ENCODE data around the gene MBNL2. TPM values are rescaled to one million over a fixed set of nuclear protein-coding genes. Genes with fewer than 3 reads are reported as not detected.

Gene MBNL2
- total RNA-seq, 1 donor from 2014 or later, result 12.4 TPM

DNA sequence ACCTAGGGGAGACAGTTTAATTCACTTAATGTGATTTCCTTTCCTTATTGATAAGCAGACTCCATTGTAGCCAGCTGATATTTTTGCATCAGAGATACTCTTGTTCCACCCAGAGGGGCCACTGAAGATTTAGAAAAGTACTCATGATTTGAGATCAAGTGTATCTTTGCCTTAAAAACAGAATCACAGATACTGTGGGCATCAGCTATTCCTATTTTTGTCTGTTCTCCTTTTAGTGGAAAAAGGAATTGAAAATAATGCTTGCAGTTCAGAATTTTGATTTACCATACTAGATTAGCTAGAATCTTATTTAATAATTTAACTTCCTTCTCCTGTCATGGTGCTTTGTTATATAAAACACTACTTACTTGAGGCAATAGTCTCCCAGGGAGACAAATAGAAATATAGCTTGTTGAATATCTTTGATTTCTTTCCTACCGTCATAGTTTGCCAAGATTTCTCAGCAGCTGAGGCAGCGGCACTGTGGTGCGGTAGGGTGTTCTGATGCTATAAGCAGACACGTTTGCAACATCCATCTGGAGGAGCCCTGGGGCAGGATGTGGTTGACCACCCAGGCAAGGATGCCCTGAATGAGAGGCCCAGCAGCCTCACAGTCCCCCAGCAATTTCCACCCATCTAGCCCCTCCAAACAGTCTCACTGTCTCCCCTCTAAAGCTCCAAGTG, 164.8 kb downstream of the MBNL2 start:
- TF ChIP-seq, protein P1, sequence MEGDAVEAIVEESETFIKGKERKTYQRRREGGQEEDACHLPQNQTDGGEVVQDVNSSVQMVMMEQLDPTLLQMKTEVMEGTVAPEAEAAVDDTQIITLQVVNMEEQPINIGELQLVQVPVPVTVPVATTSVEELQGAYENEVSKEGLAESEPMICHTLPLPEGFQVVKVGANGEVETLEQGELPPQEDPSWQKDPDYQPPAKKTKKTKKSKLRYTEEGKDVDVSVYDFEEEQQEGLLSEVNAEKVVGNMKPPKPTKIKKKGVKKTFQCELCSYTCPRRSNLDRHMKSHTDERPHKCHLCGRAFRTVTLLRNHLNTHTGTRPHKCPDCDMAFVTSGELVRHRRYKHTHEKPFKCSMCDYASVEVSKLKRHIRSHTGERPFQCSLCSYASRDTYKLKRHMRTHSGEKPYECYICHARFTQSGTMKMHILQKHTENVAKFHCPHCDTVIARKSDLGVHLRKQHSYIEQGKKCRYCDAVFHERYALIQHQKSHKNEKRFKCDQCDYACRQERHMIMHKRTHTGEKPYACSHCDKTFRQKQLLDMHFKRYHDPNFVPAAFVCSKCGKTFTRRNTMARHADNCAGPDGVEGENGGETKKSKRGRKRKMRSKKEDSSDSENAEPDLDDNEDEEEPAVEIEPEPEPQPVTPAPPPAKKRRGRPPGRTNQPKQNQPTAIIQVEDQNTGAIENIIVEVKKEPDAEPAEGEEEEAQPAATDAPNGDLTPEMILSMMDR (IDR thresholded peaks at IDR 0.05; ENCODE audit: partially characterized antibody, unreplicated experiment), result no peak
- no peak for DNase-seq
- Mint-ChIP-seq H3K27me3 (ENCODE audit: unreplicated experiment) (no peaks in the 10 kb centered on the region), H3K4me1 (ENCODE audit: low read depth, unreplicated experiment) (peaks cover 4% of the 10 kb centered on the region), H3K9me3 (ENCODE audit: unreplicated experiment) (no peaks in the 10 kb centered on the region), H3K36me3 (ENCODE audit: unreplicated experiment) (no peaks in the 10 kb centered on the region), H3K27ac (ENCODE audit: unreplicated experiment) (no peak overlapping the region), H3K4me3 (ENCODE audit: unreplicated experiment) (no peak overlapping the region)

DNA sequence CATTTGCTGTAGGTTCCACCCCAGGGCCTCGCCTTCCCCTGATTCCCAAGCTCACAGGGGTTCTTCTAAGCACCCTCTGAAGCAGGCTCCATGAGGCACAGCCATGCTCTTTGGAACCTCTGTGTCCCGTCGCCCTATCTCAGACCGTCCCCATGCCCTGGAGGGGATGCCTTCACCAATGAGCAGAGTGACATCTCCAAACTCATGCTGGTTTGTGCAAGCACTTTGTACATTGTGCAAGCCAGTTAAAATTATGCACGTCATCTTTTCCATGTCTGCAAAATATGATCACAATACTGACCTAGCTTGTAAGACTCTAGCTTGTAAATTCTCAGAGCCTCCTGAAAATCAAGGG, 165.3 kb downstream of the MBNL2 start:
- H3K27ac Mint-ChIP-seq (ENCODE audit: unreplicated experiment), result no peak overlapping the region
- H3K4me3 Mint-ChIP-seq (ENCODE audit: unreplicated experiment), result no peak overlapping the region
- no peaks in the 10 kb centered on the region for H3K36me3 Mint-ChIP-seq (ENCODE audit: unreplicated experiment)
- DNase-seq, result no peak
- H3K27me3 Mint-ChIP-seq (ENCODE audit: unreplicated experiment), result no peaks in the 10 kb centered on the region
- peaks cover 4% of the 10 kb centered on the region for H3K4me1 Mint-ChIP-seq (ENCODE audit: low read depth, unreplicated experiment)
- H3K9me3 Mint-ChIP-seq (ENCODE audit: unreplicated experiment), result no peaks in the 10 kb centered on the region
- TF ChIP-seq, protein P1 (IDR thresholded peaks at IDR 0.05; ENCODE audit: partially characterized antibody, unreplicated experiment), result no peak

DNA sequence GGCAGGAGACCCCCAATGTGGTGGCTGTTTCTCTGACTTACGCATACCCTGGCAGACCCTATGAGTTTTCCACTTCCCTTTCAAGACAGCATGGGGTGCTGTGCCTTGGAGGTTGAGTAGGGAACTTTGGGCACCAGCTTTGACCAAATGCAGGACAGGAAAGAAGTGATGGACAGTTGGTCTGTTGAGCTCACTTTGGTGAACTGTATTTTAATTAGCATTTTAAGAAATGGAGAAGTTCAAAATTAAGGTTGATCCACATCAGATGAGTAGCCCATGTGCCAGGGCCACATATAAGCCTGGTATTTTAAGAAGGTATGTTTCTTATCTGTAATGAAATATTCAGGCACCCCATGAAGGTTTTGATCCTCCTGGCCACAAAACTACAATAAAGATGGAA, 165.8 kb downstream of the MBNL2 start:
- H3K4me1 Mint-ChIP-seq (ENCODE audit: low read depth, unreplicated experiment), result peaks cover 3% of the 10 kb centered on the region
- no peaks in the 10 kb centered on the region for H3K9me3 Mint-ChIP-seq (ENCODE audit: unreplicated experiment)
- no peak overlapping the region for H3K27ac Mint-ChIP-seq (ENCODE audit: unreplicated experiment)
- no peak for DNase-seq
- no peak overlapping the region for H3K4me3 Mint-ChIP-seq (ENCODE audit: unreplicated experiment)
- TF ChIP-seq, protein P1 (IDR thresholded peaks at IDR 0.05; ENCODE audit: partially characterized antibody, unreplicated experiment), result no peak
- no peaks in the 10 kb centered on the region for H3K36me3 Mint-ChIP-seq (ENCODE audit: unreplicated experiment)
- no peaks in the 10 kb centered on the region for H3K27me3 Mint-ChIP-seq (ENCODE audit: unreplicated experiment)

DNA sequence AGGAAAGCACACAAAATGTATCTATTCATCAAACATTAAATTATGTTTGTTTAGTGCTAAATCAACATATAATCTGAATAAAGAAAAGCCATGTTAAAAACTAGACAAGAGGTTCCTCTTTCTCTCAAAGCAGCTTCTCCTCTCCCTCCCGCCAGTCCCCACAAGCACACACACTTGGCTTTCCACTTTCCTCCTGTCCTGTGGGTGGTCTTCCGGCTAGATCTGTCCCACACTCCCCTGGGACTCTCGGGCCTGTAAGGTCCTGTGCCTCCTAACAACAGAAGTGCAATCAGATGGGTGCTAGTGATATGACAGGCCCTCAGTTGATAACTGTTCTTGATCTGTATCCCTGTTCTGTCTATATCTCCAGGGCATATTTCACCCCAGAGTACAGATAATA, 166.2 kb downstream of the MBNL2 start:
- no peak for DNase-seq
- H3K9me3 Mint-ChIP-seq (ENCODE audit: unreplicated experiment), result no peaks in the 10 kb centered on the region
- H3K36me3 Mint-ChIP-seq (ENCODE audit: unreplicated experiment), result no peaks in the 10 kb centered on the region
- no peak overlapping the region for H3K27ac Mint-ChIP-seq (ENCODE audit: unreplicated experiment)
- TF ChIP-seq, protein P1 (IDR thresholded peaks at IDR 0.05; ENCODE audit: partially characterized antibody, unreplicated experiment), result no peak
- no peaks in the 10 kb centered on the region for H3K4me1 Mint-ChIP-seq (ENCODE audit: low read depth, unreplicated experiment)
- H3K4me3 Mint-ChIP-seq (ENCODE audit: unreplicated experiment), result no peak overlapping the region
- H3K27me3 Mint-ChIP-seq (ENCODE audit: unreplicated experiment), result no peaks in the 10 kb centered on the region

DNA sequence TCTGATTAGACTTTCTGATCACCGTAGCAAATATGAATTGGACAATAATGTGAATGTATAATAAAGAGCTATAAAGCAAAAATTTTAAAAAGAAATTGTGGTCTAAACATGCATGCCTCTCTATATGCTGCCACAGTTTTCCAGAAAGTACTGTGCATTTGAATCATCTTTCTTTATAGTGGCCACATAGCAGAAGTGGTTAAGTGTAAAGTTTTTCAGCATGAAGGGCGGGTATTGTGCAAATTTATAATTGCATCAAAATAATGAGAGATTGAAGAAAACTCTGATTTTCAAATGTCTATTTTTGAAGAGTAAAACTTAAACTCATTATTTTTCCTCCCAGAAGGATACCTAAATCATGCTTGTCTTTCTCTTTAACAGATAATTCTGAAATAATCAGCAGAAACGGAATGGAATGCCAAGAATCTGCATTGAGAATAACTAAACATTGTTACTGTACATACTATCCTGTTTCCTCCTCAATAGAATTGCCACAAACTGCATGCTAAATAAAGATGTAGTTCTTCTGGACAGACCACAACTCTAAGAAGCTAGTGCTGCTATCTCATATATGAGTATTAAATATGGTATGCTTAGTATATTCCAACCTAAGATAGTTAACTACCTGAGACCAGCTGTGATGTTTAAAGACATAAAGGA, 168.9 kb downstream of the MBNL2 start:
- no peaks in the 10 kb centered on the region for H3K36me3 Mint-ChIP-seq (ENCODE audit: unreplicated experiment)
- H3K27ac Mint-ChIP-seq (ENCODE audit: unreplicated experiment), result no peak overlapping the region
- no peak overlapping the region for H3K4me3 Mint-ChIP-seq (ENCODE audit: unreplicated experiment)
- H3K9me3 Mint-ChIP-seq (ENCODE audit: unreplicated experiment), result no peaks in the 10 kb centered on the region
- peaks cover 2% of the 10 kb centered on the region for H3K27me3 Mint-ChIP-seq (ENCODE audit: unreplicated experiment)
- no peak for DNase-seq
- no peaks in the 10 kb centered on the region for H3K4me1 Mint-ChIP-seq (ENCODE audit: low read depth, unreplicated experiment)
- TF ChIP-seq, protein P1 (IDR thresholded peaks at IDR 0.05; ENCODE audit: partially characterized antibody, unreplicated experiment), result no peak
